Prostate gland (tissue), 2 donors: ENCODE data around the gene WASF3. TPM values are rescaled to one million over a fixed set of nuclear protein-coding genes. Genes with fewer than 3 reads are reported as not detected.

ENCODE experiments used
- DNase-seq: peaks from one replicate; pipeline ENCODE4 v3.0.0-alpha.2; 2019; ENCODE audit warnings: low spot score
- H3K27ac ChIP-seq, 2 donors: fragments of 200-600 bp; sonication (generic); 2 replicates each; pipeline ENCODE4 v1.5.1; 2017 to 2019
- H3K27me3 ChIP-seq: fragments of 200-600 bp; sonication (generic); replicated peaks from 2 replicates; pipeline ENCODE4 v1.5.1; 2019; ENCODE audit not compliant: insufficient read depth
- H3K36me3 ChIP-seq, 2 donors: fragments of 200-600 bp; sonication (generic); 1 replicate in 1 of 2; 2 replicates in 1 of 2; pipeline versions ENCODE4 v1.5.1 to v1.8.1; 2017 to 2019
- H3K4me1 ChIP-seq: fragments of 200-600 bp; sonication (generic); replicated peaks from 2 replicates; pipeline ENCODE4 v1.5.1; 2019
- H3K4me3 ChIP-seq, 2 donors: fragments of 200-600 bp; sonication (generic); 2 replicates each; pipeline ENCODE4 v1.5.1; 2017 to 2019
- H3K9me3 ChIP-seq: fragments of 200-600 bp; sonication (generic); 2 replicates; pipeline ENCODE4 v1.5.1; 2017
- CTCF ChIP-seq, 4 experiments: fragments of 200-600 bp in 2 of 4; fragments of 450-650 bp in 2 of 4; sonication (generic) in 2 of 4; IDR thresholded peaks; 1 replicate in 3 of 4; 2 replicates in 1 of 4; pipeline ENCODE4 v1.5.1; 2016 to 2019; ENCODE audit warnings: antibody characterized with exemption in 4 of 4, mild to moderate bottlenecking in 2 of 4, moderate library complexity in 2 of 4
- POLR2A ChIP-seq: fragments of 450-650 bp; IDR thresholded peaks from one replicate; pipeline ENCODE4 v1.6.1; 2016; ENCODE audit warnings: antibody characterized with exemption, mild to moderate bottlenecking
- POLR2AphosphoS5 ChIP-seq: sonication (generic); formaldehyde crosslinking; IDR thresholded peaks from one replicate; pipeline ENCODE4 v1.6.1; 2017; ENCODE audit warnings: antibody characterized with exemption
- WGBS: methylation state at CpG from one replicate; pipeline ENCODE4 v1.1.5; 2018; 5-methylcytosine and 5-hydroxymethylcytosine counted together
- intact Hi-C: fragments of 100-400 bp; cut with DNase I; formaldehyde crosslinking; loops from one replicate; pipeline ENCODE4 v1.14.2; 2022
- total RNA-seq, 2 donors: library from RNA; depleted of rRNA; stranded (reverse); fragments of >200 nt; gene quantifications; one replicate each; pipeline ENCODE4 v1.1.0, GENCODE V29; 2016

WASF3 gene
- total RNA-seq, 2 donors from 2014 or later: 10.3 to 23.0 TPM

GRCh38 chr13:26735677-26736076, 178.2 kb downstream of the WASF3 start:
- no peak for TF ChIP-seq CTCF (IDR thresholded peaks at IDR 0.05)
- TF ChIP-seq POLR2AphosphoS5: no peak
- TF ChIP-seq POLR2A: no peak
- intact Hi-C loops: no loop called here
- 72% methylated on average over 9 of the region's 9 CpGs for WGBS

More at GRCh38 chr13:26735677-26736076, 178.2 kb downstream of the WASF3 start:
- Histone ChIP-seq H3K9me3 (no peaks in the 10 kb centered on the region), H3K4me1 (no peaks in the 10 kb centered on the region), H3K27me3 (no peaks in the 10 kb centered on the region), H3K27ac (no peak overlapping the region), H3K36me3 (no peaks in the 10 kb centered on the region), H3K4me3 (no peak overlapping the region)
- no peak for DNase-seq

Other genes with a start within 250 kb of the WASF3 start
- under 1 TPM in 1 of 2 donors, not detected in 1; 0.05 TPM for gene GPR12, start 203.1 kb downstream of the WASF3 start, total RNA-seq